ENCODE data around the gene AKAP11. TPM values are rescaled to one million over a fixed set of nuclear protein-coding genes. Genes with fewer than 3 reads are reported as not detected.

Gene AKAP11
- total and polyA plus RNA-seq, 9 of the 15 experiments (the other 6 are each of a cell fraction or from before 2014, with no cell fraction given) = 2.2 to 31.3 (median 10.9) TPM

GRCh38 chr13:42260903-42261654 lies 10.9 kb upstream of the AKAP11 start (continued):
- no peak for TF ChIP-seq PRDM10 (IDR thresholded peaks at IDR 0.05; ENCODE audit: partially characterized antibody)
- TF ChIP-seq NFYB (IDR thresholded peaks at IDR 0.05; ENCODE audit: extremely low read depth, insufficient read length) = no peak
- no peak for TF ChIP-seq ZNF655 (CRISPR knock-in tag; IDR thresholded peaks at IDR 0.05)
- no peak for TF ChIP-seq HMGN3 (IDR thresholded peaks at IDR 0.05; ENCODE audit: borderline replicate concordance, extremely low read depth, insufficient read length, low read depth, low read length)
- peak in 1 of 2 experiments; percentile 65; a peak in 1 of 3 replicates for TF ChIP-seq CBX3 (IDR thresholded peaks at IDR 0.05; ENCODE audit: borderline replicate concordance in 1 of 2, low read length in 2 of 2)
- TF ChIP-seq CHAMP1 (IDR thresholded peaks at IDR 0.05) = peak; percentile 56; the same call in 1 of the 2 replicates
- peak; percentile 35 to 84; a peak in 3 of 4 replicates for TF ChIP-seq TRIM24 (IDR thresholded peaks at IDR 0.05)
- TF ChIP-seq ZNF395 (CRISPR knock-in tag; IDR thresholded peaks at IDR 0.05) = no peak
- peak; percentile 98 for TF ChIP-seq ZNF431 (CRISPR knock-in tag; IDR thresholded peaks at IDR 0.05)
- 0 out of 4 replicates have a peak, but pooled peaks of 1 of the 2 experiments have one; percentile 36 for TF ChIP-seq ARNT (IDR thresholded peaks at IDR 0.05)
- no peak for TF ChIP-seq RBFOX2 (IDR thresholded peaks at IDR 0.05; ENCODE audit: low read depth, low read length)
- TF ChIP-seq ARID2 (IDR thresholded peaks at IDR 0.05) = no peak
- TF ChIP-seq KDM2B (CRISPR knock-in tag; IDR thresholded peaks at IDR 0.05) = no peak
- peak; percentile 55 for TF ChIP-seq CBFA2T2 (conservative IDR thresholded peaks at IDR 0.05)
- peak; percentile 68; the same call in 1 of the 2 replicates for TF ChIP-seq ZNF766 (CRISPR knock-in tag; conservative IDR thresholded peaks at IDR 0.05)
- no peak for TF ChIP-seq SIX5 (IDR thresholded peaks at IDR 0.05; ENCODE audit: borderline replicate concordance in 1 of 2, insufficient read depth in 1 of 2, low read depth in 1 of 2, low read length in 2 of 2)
- no peak for TF ChIP-seq KLF13 (tag; IDR thresholded peaks at IDR 0.05; ENCODE audit: borderline replicate concordance, low read depth)

Data from K562 (cell line).